Right lung (tissue), 10 donors: Measurements from ENCODE around the gene PCDHGC5. TPM values are rescaled to one million over a fixed set of nuclear protein-coding genes. Genes with fewer than 3 reads are reported as not detected.

ENCODE experiments used
- DNase-seq, 2 donors: peaks; one replicate each; pipeline ENCODE4 v3.0.0-alpha.2; 2013
- long read RNA-seq, 8 donors: transcript quantifications; one replicate each; lab custom pipeline, GENCODE V29; 2026
- polyA plus RNA-seq, 5 donors: library from polyadenylated mRNA; unstranded; fragments of 120-200 nt; gene quantifications; one replicate each; pipeline versions ENCODE4 v1.2.1 to v1.2.3, GENCODE V29; 2013; ENCODE audit warnings: inconsistent platforms in 1 of 5, low replicate concordance in 1 of 5; ENCODE audit not compliant: insufficient read length in 5 of 5, insufficient read depth in 1 of 5

Gene PCDHGC5
- polyA plus RNA-seq: 1 to 10 TPM in 2 of 5 donors, under 1 TPM in 3; 0.76 to 1.2 (median 0.85) TPM
- long read RNA-seq, donor 1, partial matches to known transcripts: 0 of 1 reads
- long read RNA-seq, donor 1, other reads (novel, unspliced or antisense): 0 of 1 reads
- long read RNA-seq, donor 2, partial matches to known transcripts: 0 of 1 reads
- long read RNA-seq, donor 2, other reads (novel, unspliced or antisense): 0 of 1 reads
- long read RNA-seq, donor 3, partial matches to known transcripts: 0 of 1 reads
- long read RNA-seq, donor 3, other reads (novel, unspliced or antisense): 0 of 1 reads
- long read RNA-seq, donor 4: 0 reads
- long read RNA-seq, donor 5, partial matches to known transcripts: 0 of 1 reads
- long read RNA-seq, donor 5, other reads (novel, unspliced or antisense): 0 of 1 reads
- long read RNA-seq, donor 6, partial matches to known transcripts: 0 of 1 reads
- long read RNA-seq, donor 6, other reads (novel, unspliced or antisense): 0 of 1 reads
- long read RNA-seq, donor 7, partial matches to known transcripts: 0 of 3 reads
- long read RNA-seq, donor 7, other reads (novel, unspliced or antisense): 0 of 3 reads
- long read RNA-seq, donor 8: 0 reads

DNA sequence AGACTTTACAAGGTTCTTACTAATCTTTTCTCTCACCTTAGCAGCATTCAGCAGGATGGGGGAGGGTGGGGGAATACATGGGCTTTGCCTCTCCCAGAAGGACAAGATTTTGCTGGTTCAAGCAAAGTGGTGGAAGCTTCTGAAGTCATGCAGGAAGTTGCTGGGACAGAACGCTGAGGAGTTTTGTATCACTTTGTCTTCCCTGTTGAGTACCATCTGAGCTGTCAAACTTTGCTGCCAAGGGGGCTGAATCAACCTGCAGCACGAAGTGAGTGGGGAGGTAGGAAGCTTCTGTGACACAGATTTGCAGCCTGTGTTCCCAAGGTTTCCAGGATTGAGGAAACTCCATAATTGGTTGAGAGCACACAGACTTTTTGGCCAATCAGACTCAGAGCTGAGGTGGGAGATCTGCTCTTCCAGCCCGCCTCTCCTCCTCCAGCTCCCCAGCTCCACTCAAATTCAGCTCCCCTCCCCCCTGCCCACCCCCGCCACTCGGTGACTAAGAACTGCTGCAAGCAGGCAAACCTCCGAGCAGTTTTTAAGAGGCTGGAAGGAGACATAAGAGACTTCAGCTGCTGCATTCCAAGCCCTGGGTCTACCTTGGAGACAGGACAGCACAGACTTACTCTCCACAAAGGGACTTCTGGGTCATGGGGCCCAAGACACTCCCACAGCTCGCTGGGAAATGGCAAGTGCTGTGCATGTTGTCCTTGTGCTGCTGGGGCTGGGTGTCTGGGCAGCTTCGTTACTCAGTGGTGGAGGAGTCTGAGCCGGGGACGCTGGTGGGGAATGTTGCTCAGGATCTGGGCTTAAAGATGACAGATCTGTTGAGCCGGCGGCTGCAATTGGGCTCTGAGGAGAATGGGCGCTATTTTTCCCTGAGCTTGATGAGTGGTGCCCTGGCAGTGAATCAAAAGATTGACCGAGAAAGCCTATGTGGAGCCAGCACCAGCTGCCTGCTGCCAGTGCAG lies at the start of gene PCDHGC5:
Gene PCDHGC5 (plus strand): TSS at position 491 of the 971 bp plus-strand sequence. CDS start 160 bp downstream, at position 651.
- no peak for DNase-seq

DNA sequence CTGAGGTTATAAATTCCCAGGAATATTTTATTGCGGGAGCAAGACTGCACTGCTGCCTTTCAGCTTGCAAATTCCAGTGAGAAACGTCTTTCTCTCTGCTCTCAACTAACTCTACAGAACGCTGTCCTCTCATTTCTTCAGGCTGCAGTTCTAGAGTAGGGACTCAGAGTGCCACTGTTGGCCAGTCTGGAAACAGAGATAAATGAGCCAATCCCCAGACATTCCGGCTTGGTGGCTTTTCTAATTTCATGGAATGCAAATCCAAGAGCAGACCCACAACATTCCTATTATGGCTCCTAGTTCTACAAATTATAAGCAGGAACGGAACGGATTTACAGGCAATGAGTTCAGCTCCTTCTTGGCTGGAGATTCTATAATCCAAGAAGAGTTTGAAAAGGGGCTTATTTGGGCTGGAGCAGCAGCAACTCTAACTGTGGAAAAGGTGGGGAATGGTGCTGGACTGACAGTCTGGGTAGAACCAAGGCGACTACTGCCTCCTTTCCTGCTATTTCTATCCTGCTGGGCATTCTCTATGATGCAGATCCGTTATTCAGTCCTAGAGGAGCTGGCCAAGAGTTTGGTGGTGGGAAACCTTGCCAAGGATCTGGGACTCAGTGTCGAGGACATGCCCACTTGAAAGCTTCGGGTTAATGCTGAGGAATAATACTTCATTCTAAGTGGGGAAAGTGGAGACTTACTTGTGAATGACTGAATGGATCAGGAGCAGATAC lies 49.3 kb upstream of the PCDHGC5 start:
- DNase-seq: no peak

DNA sequence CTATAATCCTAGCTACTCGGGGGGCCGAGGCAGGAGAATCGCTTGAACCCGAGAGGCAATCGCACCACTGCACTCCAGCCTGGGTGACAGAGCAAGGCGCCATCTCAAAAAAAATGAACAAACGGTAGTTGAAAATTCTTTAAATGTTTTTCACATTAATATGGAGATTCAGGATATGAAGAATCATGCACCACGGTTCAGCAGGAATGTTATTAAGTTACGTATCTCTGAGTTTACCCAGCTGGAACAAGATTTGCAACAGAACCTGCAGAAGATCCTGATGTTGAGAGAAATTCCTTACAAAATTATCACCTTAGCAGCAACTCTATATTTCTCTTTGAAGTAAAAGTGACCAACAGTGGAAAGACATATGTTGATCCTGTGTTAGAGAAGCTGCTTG lies 48.5 kb upstream of the PCDHGC5 start:
- no peak for DNase-seq

DNA sequence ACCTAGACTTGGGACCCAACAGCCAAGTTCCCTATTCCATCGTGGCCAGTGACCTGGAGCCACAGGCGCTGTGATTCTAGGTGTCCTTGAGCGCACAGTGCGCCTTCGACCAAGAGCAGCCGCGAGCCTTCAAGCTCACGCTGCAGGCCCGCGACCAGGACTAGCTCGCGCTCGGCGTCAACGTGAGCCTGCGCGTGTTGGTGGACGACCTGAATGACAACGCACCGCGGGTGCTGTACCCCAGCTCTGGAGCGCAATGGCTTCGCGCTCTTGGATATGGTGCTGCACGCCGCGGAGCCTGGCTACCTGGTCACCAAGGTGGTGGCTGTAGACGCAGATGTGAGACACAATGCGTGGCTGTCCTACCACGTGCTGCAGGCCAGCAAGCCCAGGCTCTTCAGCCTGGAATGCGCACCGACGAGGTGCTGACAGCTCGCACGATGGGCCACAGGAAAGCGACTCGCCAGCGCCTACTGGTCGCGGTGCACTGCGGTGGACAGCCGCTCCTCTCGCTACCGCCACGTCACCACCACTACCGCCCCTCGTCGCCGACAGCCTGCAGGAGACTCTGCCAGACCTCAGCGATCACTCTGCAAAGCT lies 47.2 kb upstream of the PCDHGC5 start:
- DNase-seq: no peak

DNA sequence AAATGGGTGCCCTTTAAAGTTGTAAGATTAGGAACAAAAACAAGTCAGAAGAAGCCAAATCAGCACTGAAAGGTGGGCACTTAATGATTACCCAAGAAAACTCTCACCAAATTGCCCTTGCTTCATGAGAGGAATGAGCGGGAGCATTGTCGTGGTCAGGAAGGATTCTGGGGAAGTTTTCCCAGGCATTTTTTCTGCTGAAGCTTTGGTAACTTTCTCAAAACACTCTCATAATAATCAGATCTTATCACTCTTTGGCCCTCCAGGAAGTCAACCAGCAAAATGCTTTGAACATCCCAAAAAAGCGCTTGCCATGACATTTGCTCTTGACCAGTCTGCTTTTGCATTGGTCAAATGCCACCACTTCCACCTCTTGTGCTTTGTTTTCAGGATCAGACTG lies 23.5 kb upstream of the PCDHGC5 start:
- no peak for DNase-seq

DNA sequence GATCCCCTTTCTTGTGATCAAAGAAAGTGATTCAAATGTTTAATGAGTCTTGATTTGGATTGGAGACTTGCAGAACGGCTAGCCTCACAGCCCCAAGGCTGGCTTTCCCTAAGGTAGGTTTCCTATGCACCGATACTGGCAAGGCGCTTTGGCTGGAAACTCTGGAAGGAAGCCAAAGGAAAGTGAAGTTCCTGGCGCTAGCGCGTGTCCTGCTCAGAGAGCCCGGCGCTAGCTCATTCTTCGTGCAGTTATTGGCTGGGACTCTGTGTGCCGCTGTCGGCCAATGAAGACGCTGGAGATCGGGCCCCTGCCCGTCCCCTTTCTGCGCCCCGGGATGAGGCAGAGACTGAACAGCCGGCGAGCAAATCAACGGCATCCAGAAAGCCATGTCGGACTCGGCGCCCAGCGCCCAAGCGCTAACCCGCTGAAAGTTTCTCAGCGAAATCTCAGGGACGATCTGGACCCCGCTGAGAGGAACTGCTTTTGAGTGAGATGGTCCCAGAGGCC lies 13.2 kb upstream of the PCDHGC5 start, which contains the start of gene PCDHGC3:
Gene PCDHGC3 (plus strand): TSS at position 342 of the 507 bp plus-strand sequence. CDS start 151 bp downstream, at position 493.
- peak; percentile 88 to 91 for DNase-seq

DNA sequence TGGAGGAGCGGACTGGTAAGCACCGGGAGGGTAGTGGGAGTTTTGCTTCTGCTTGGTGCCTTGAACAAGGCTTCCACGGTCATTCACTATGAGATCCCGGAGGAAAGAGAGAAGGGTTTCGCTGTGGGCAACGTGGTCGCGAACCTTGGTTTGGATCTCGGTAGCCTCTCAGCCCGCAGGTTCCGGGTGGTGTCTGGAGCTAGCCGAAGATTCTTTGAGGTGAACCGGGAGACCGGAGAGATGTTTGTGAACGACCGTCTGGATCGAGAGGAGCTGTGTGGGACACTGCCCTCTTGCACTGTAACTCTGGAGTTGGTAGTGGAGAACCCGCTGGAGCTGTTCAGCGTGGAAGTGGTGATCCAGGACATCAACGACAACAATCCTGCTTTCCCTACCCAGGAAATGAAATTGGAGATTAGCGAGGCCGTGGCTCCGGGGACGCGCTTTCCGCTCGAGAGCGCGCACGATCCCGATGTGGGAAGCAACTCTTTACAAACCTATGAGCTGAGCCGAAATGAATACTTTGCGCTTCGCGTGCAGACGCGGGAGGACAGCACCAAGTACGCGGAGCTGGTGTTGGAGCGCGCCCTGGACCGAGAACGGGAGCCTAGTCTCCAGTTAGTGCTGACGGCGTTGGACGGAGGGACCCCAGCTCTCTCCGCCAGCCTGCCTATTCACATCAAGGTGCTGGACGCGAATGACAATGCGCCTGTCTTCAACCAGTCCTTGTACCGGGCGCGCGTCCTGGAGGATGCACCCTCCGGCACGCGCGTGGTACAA lies 12.6 kb upstream of the PCDHGC5 start:
- DNase-seq: peak; percentile 81 to 84

DNA sequence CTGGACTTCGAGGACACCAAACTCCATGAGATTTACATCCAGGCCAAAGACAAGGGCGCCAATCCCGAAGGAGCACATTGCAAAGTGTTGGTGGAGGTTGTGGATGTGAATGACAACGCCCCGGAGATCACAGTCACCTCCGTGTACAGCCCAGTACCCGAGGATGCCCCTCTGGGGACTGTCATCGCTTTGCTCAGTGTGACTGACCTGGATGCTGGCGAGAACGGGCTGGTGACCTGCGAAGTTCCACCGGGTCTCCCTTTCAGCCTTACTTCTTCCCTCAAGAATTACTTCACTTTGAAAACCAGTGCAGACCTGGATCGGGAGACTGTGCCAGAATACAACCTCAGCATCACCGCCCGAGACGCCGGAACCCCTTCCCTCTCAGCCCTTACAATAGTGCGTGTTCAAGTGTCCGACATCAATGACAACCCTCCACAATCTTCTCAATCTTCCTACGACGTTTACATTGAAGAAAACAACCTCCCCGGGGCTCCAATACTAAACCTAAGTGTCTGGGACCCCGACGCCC lies 11.8 kb upstream of the PCDHGC5 start:
- DNase-seq: no peak

DNA sequence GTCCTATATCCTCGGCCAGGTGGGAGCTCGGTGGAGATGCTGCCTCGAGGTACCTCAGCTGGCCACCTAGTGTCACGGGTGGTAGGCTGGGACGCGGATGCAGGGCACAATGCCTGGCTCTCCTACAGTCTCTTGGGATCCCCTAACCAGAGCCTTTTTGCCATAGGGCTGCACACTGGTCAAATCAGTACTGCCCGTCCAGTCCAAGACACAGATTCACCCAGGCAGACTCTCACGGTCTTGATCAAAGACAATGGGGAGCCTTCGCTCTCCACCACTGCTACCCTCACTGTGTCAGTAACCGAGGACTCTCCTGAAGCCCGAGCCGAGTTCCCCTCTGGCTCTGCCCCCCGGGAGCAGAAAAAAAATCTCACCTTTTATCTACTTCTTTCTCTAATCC lies 11.1 kb upstream of the PCDHGC5 start:
- DNase-seq: no peak

DNA sequence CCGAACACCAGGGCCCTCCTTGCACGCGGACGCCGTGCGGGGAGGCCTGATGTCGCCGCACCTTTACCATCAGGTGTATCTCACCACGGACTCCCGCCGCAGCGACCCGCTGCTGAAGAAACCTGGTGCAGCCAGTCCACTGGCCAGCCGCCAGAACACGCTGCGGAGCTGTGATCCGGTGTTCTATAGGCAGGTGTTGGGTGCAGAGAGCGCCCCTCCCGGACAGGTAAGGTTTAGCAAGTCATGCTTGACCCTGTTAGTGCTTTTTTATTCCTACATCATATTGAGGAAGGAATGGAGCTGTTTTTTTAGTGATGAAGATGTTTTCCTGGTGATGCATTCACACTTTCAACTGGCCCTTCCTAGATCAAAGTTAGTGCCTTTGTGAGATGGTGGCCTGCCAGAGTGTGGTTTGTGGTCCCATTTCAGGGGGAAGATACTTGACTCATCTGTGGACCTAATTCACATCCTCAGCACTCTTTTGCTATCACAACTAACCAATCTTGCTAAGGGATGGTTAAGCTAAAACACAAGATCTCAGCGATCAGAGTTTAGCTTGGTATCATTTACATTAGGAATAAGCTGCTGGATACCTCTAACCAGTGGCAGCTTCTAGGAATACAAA lies 10.4 kb upstream of the PCDHGC5 start:
- DNase-seq: peak in 1 of 2 donors; percentile 42

DNA sequence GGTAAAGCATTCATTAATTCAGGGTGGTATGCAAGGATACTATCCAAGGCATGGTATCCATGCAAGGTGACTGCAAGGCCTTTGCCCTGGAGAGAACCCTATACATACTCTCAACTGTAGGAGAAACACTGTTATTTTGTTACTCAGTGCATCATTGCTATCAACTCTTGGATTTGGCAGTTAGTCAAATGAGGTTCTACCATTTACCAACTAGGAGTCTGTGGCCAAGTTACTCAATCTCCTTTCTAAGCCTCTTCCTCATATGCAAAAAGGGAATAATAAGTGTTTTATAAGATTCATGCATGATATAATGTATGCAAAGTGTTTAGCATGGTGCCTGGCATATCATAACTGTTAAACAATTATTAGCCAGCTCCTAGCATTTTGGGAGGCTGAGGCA lies 9.1 kb upstream of the PCDHGC5 start:
- no peak for DNase-seq

DNA sequence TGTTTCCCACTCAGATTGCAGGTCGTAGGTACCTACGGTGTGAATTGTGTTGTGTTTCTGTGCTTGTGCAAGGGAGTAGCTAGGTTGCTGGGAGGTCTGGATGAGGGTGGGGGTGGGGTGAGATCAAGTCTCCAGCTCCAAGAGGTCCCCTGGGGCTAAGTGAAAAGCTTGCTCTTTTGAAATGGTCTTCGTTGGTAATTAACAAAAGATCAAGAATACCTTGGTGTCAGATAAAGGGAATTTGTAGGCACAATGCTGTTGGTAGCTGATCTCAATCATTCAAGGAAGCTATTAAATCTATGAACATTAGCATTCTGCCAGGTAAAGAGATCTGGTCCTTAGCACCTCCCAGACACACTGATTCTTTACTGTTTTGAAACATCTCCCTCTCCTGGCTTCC lies 5.0 kb upstream of the PCDHGC5 start:
- DNase-seq: no peak

DNA sequence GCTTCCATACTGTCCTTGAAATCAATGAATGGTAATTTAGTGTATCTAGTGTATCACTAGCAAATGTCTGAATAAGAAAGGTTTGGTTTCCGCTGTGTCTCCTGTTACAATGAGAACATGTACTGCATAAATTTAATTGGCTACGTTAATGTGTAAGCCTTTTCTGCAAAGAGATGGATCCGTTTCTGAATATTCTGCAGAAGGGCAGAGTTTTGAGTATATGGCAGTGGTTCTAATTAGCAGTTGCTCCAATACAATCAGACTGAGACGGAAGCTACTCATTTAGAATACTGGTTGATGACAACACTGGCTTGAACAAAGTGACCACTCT lies 4.6 kb upstream of the PCDHGC5 start:
- DNase-seq: no peak

DNA sequence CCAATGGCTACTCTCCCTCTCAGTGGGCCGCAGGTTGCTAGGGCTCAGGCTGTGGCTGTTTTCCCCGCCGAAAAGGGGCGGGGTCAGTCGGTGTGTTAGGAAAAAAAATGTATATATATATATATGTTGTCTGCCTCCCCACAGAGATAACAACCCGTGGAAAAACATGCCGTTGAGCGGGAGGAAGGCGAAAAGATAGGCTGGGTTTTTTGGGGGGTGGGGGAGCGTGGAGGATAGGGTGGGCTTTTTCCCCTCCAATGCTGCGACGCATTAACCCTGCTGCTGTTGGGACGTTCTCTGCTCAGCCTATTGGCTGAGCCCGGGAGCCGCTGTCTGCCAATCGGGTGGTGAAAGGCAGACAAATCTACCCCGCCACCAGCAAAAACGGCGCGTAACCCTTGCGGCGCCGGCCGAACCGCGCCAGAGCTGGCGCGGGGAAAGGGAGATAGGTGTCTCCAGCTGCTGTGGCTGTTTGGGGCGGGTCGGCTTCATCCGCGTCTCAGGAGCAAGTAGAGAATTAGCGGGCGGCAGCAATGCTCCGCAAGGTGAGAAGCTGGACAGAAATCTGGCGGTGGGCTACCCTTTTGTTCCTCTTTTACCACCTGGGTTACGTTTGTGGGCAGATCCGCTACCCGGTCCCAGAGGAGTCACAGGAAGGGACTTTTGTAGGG lies 4.1 kb upstream of the PCDHGC5 start, which contains the start of gene PCDHGC4:
Gene PCDHGC4 (plus strand): TSS at position 390 of the 671 bp plus-strand sequence. CDS start 144 bp downstream, at position 534.
- no peak for DNase-seq

DNA sequence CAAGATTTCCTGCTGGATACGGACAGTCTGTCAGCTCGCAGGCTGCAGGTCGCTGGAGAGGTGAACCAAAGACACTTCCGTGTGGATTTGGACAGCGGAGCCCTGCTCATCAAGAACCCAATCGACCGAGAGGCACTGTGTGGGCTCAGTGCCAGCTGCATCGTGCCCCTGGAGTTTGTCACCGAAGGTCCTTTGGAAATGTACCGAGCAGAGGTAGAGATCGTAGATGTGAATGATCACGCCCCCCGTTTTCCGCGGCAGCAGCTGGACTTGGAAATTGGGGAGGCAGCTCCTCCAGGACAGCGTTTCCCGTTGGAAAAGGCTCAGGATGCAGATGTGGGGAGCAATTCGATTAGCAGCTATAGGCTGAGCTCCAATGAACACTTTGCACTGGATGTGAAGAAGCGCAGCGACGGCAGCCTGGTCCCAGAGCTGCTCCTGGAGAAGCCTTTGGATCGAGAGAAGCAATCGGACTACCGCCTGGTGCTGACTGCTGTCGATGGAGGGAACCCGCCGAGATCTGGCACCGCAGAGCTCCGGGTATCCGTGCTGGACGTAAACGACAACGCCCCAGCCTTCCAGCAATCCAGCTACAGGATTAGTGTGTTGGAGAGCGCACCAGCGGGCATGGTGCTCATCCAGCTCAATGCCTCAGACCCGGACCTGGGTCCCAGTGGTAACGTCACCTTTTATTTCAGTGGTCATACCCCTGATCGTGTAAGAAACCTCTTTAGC lies 3.4 kb upstream of the PCDHGC5 start:
- no peak for DNase-seq

DNA sequence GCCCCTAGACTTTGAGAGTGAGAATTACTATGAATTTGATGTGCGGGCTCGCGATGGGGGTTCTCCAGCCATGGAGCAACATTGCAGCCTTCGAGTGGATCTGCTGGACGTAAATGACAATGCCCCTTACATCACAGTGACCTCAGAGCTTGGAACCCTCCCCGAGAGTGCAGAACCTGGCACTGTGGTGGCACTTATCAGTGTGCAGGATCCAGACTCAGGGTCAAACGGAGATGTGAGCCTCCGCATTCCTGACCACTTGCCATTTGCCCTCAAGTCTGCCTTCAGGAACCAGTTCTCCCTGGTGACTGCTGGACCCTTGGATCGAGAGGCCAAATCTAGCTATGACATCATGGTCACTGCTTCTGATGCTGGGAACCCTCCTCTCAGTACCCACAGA lies 2.8 kb upstream of the PCDHGC5 start:
- no peak for DNase-seq

DNA sequence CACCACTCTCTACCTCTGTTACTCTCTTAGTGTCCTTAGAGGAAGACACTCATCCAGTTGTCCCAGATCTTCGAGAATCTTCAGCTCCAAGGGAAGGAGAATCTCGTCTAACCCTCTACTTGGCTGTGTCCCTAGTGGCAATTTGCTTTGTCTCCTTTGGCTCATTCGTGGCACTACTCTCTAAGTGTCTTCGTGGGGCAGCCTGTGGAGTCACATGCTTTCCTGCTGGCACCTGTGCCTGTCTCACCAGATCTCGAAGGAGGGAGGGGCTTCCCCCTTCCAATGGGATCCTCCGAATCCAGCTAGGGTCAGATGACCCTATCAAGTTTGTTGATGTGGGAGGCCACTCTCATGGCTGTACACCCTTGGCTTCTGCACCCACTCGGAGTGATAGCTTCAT lies 1.8 kb upstream of the PCDHGC5 start:
- no peak for DNase-seq

DNA sequence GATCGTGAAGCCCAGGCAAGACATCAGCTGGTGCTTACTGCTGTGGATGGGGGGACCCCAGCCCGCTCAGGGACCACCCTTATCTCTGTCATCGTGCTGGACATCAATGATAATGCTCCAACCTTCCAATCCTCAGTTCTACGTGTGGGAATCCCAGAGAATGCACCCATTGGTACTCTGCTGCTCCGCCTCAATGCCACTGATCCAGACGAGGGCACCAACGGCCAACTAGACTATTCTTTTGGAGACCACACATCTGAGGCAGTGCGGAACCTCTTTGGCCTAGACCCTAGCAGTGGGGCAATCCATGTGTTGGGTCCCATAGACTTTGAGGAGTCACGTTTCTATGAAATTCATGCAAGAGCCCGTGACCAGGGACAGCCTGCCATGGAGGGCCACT lies 960 bp downstream of the PCDHGC5 start:
- DNase-seq: no peak
